Muscle layer of colon (tissue), 2 donors: ENCODE results near the gene HSDL1.
A peak's percentile ranks its signal among the peaks of the same experiment; 100 is the strongest.
"Not testable (repeated sequence)": the region's sequence is repeated elsewhere in the genome, so short reads cannot be mapped to it uniquely, and the experiment has no call there.

Experiments used
- H3K27ac ChIP-seq: one replicate; pipeline ENCODE4 v1.7.0; 2013; ENCODE audit warnings: low read depth, mild to moderate bottlenecking, low read length, moderate library complexity
- H3K27me3 ChIP-seq, 2 donors: one replicate each; pipeline ENCODE4 v1.7.0; 2013; ENCODE audit warnings: low read length in 2 of 2, mild to moderate bottlenecking in 2 of 2; ENCODE audit not compliant: insufficient read depth in 2 of 2, control insufficient read depth in 1 of 2
- H3K36me3 ChIP-seq: one replicate; pipeline ENCODE4 v1.7.0; 2013; ENCODE audit warnings: mild to moderate bottlenecking, low read length; ENCODE audit not compliant: insufficient read depth
- H3K4me1 ChIP-seq: one replicate; pipeline ENCODE4 v1.7.0; 2013; ENCODE audit warnings: mild to moderate bottlenecking, low read length; ENCODE audit not compliant: insufficient read depth
- H3K4me3 ChIP-seq, 2 donors: one replicate each; pipeline ENCODE4 v1.7.0; 2013; ENCODE audit warnings: low read length in 2 of 2, low read depth in 1 of 2, mild to moderate bottlenecking in 1 of 2, moderate library complexity in 1 of 2
- H3K9ac ChIP-seq: one replicate; pipeline ENCODE4 v1.7.0; 2013; ENCODE audit warnings: low read length
- H3K9me3 ChIP-seq: one replicate; pipeline ENCODE4 v1.7.0; 2013; ENCODE audit warnings: mild to moderate bottlenecking, low read length
- donor health status: abdominal sarcoma.
- donor health status: Adenocarcinoma of cecum.

The HSDL1 gene

GRCh38 chr16:84132527-84133285, 12.3 kb downstream of the HSDL1 start:
- Histone ChIP-seq H3K27ac (no peak overlapping the region), H3K9me3 (no peaks in the 10 kb centered on the region), H3K9ac (no peak overlapping the region), H3K36me3 (peaks cover 6% of the 10 kb centered on the region), H3K27me3 (no peaks in the 10 kb centered on the region), H3K4me3 (no peak overlapping the region), H3K4me1 (no peaks in the 10 kb centered on the region)

DNA sequence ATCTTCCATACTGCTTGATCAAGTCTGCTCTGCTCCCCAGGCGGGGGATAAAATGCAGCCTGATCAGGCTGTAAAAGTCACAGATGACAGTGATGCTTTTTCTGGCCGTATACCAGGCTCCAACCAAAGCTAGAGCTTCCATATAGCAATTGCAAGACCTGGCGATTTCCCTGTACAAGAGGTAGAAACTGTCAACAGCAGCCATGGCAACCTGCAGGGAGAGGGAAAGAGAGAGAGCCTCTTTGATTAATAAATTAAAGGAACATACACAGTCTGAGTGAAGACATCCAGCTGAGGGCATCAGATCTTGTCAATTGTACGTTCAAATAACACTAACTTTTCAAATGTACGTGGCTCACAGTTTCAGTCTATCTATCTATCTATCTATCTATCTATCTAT, 13.9 kb downstream of the HSDL1 start:
- no peaks in the 10 kb centered on the region for H3K9me3 ChIP-seq
- no peaks in the 10 kb centered on the region for H3K27me3 ChIP-seq
- no peaks in the 10 kb centered on the region for H3K4me1 ChIP-seq
- H3K9ac ChIP-seq: no peak overlapping the region
- peaks cover 12% of the 10 kb centered on the region for H3K36me3 ChIP-seq
- H3K4me3 ChIP-seq: no peak overlapping the region
- H3K27ac ChIP-seq: no peak overlapping the region

DNA sequence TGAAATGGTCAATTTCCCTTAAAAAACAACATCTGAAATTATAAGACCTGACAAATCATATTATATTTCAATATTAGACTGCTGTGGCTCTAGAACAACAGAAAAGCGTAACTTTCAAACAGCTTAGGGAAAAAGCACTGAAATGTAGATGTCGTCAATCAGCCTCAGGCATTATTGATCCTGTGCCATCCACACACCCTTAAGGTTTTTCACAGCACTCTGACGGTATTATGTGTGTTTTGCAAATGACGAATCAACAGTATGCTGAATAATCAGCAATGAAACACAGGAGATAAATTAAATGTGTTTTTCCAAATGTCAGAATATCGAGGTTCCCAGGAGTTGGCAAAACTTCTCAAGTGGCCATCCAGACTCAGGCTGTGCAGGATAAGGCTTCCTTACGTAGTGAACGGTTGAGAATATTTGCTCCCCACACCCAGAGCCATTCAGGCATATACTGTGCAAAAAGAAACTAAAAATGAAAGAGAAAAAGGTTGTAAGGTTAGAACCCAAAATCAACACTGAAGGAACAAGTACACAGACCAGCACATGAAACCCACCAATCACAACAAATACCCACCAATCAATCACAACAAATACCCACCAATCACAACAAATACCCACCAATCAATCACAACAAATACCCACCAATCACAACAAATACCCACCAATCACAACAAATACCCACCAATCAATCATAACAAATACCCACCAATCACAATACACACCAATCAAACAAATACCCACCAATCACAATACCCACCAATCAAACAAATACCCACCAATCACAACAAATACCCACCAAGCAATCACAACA, 20.5 kb downstream of the HSDL1 start:
- peaks cover 28% of the 10 kb centered on the region for H3K36me3 ChIP-seq
- H3K9ac ChIP-seq: no peak overlapping the region
- H3K9me3 ChIP-seq: no peaks in the 10 kb centered on the region
- no peaks in the 10 kb centered on the region for H3K27me3 ChIP-seq
- no peaks in the 10 kb centered on the region for H3K4me1 ChIP-seq
- no peak overlapping the region for H3K4me3 ChIP-seq
- no peak overlapping the region for H3K27ac ChIP-seq

DNA sequence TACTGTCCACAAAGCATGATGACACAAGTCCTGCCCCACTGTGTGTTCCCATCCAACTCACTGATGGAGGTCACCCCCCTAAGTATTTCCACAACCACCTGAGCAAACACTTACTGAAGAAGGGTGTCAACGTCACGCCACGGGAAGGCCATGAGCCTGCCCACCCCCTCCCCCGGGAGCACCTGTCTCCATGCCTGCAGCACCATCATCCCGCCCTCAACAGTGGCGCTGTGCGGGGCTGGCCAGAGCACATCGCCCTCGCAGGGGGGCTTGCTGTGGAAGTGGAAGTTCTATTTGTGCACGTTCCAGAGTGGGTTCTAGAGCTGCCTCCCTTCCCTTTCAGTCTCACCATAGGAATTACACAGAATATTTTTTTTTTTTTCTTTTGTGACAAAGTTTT, 24.0 kb downstream of the HSDL1 start:
- Histone ChIP-seq H3K27me3 (no peaks in the 10 kb centered on the region), H3K27ac (no peak overlapping the region), H3K4me3 (no peak overlapping the region), H3K9me3 (no peaks in the 10 kb centered on the region), H3K4me1 (peaks cover 6% of the 10 kb centered on the region), H3K9ac (no peak overlapping the region), H3K36me3 (peaks cover 19% of the 10 kb centered on the region)

GRCh38 chr16:84120023-84120422, 25.0 kb downstream of the HSDL1 start:
- Histone ChIP-seq H3K4me3 (no peak overlapping the region), H3K36me3 (peaks cover 18% of the 10 kb centered on the region), H3K27ac (no peak overlapping the region), H3K9ac (no peak overlapping the region), H3K9me3 (no peaks in the 10 kb centered on the region), H3K4me1 (peaks cover 15% of the 10 kb centered on the region), H3K27me3 (no peaks in the 10 kb centered on the region)

- no peak overlapping the region for H3K9ac ChIP-seq
- H3K27me3 ChIP-seq: no peaks in the 10 kb centered on the region
- no peaks in the 10 kb centered on the region for H3K9me3 ChIP-seq
- no peak overlapping the region for H3K27ac ChIP-seq
- H3K4me3 ChIP-seq: no peak overlapping the region
- peaks cover 16% of the 10 kb centered on the region for H3K4me1 ChIP-seq
- peaks cover 14% of the 10 kb centered on the region for H3K36me3 ChIP-seq
These were observed 25.6 kb downstream of the HSDL1 start for GRCh38 chr16:84119368-84119767.

DNA sequence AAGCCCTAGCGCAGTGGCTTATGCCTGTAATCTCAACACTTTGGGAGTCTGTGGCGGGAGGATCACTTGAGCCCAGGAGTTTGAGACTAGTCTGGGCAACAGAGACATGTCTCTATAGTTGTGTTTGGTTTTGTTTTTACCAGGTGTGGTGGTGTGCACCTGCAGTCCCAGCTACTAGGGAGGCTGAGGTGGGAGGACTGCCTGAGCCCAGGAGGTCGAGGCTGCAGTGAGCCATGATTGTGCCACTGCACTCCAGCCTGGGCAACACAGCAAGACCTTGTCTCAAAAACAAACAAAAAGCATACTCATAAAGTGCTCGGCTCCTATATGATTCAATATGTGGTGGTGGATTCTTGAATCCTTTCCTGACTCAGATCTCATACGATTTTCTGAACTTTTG, 26.7 kb downstream of the HSDL1 start:
- H3K4me1 ChIP-seq: peaks cover 16% of the 10 kb centered on the region
- not testable (repeated sequence) for H3K36me3 ChIP-seq, H3K4me3 ChIP-seq, H3K27me3 ChIP-seq, H3K9ac ChIP-seq, H3K27ac ChIP-seq, H3K9me3 ChIP-seq

DNA sequence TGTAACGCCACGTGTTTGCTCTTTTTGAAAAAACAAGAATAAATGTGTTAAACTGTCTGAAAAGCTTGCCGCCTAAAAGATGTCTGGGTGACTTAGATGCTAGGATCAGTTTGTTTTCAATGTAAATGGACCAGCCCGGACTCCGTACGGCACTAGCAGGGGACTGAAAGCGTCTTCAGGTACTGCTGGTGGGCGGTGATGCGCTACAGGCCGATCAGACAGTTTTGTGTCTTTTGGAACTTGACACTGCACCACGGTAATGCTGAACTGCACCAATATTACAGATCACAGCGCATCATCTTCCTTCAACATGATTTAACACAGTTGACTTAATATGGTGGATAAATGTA, 27.5 kb downstream of the HSDL1 start:
- H3K4me1 ChIP-seq: peaks cover 16% of the 10 kb centered on the region
- H3K9me3 ChIP-seq: no peaks in the 10 kb centered on the region
- no peaks in the 10 kb centered on the region for H3K27me3 ChIP-seq
- peak overlapping the region; percentile 80 for H3K9ac ChIP-seq
- peak overlapping the region; percentile 90 for H3K27ac ChIP-seq
- peak overlapping the region; percentile 94 to 95 for H3K4me3 ChIP-seq
- no peaks in the 10 kb centered on the region for H3K36me3 ChIP-seq

DNA sequence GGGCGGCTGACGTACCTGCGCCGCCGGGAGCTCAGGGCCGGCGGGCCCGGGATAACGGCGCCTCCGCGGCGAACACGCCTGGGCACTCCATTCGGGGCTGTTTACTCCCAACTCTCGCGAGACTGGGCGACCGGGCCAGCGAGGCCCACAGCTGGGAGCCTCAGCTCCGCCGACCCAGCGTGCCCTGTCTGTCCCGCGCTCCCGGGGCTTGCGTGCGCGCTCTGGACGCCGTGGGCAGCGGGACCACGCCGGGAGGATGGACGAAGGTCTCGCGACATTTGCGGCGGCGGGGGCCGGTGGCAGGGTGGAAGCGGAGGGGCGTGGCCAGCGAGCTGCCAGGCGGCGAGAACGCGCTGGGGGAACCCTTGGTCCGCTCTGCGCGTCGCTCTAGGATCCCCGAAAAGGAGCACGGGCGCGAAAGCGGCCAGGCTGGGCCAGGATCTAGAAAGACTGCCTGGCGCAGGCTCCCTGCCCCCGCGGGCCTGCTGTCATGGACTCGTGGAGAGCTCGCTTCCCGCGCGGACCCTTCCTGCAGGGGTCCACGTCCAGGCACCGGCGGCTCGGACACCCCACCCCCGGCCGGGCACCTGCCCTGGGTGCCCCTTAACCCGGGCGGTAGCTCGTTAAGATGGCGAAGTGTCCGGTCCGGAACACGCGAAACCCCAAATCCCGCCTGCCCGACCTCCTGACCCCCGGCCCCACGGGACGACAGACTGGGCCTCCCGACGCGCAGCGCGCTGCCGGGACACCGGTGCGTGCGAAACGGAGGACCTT, 28.1 kb downstream of the HSDL1 start, which contains the start of gene MBTPS1:
MBTPS1 (minus strand) TSS at position 223 of the 774 bp plus-strand sequence. CDS start 15,159 bp downstream, outside the sequence.
- Histone ChIP-seq H3K4me3 (peak within 1 kb of the TSS; percentile 94 to 95), H3K9me3 (no peaks in the 10 kb centered on the region), H3K27me3 (no peaks in the 10 kb centered on the region), H3K9ac (peak within 1 kb of the TSS; percentile 80), H3K4me1 (peaks cover 16% of the 10 kb centered on the region), H3K27ac (peak within 1 kb of the TSS; percentile 90), H3K36me3 (no peaks in the 10 kb centered on the region)

- peaks cover 16% of the 10 kb centered on the region for H3K4me1 ChIP-seq
- H3K4me3 ChIP-seq: peak overlapping the region; percentile 94 to 95
- H3K27ac ChIP-seq: peak overlapping the region; percentile 90
- H3K9ac ChIP-seq: peak overlapping the region; percentile 78
- H3K36me3 ChIP-seq: no peaks in the 10 kb centered on the region
- H3K27me3 ChIP-seq: no peaks in the 10 kb centered on the region
- no peaks in the 10 kb centered on the region for H3K9me3 ChIP-seq
These were observed 28.9 kb downstream of the HSDL1 start for GRCh38 chr16:84115919-84116719.

DNA sequence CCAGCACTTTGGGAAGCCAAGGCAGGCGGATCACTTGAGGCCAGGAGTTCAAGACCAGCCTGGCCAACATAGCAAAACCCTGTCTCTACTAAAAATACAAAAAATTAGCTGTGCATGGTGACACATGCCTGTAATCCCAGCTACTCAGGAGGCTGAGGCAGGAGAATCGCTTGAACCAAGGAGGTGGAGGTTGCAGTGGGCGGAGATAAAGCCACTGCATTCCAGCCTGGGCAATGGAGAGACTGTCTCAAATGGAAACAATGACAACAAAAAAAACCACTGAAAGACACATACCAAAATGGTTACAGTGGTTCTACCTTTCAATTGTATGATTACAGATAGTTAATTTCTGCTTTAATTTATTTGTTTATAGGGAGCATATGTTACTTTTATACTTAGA, 33.0 kb downstream of the HSDL1 start:
- H3K36me3 ChIP-seq, H3K27ac ChIP-seq, H3K27me3 ChIP-seq, H3K4me3 ChIP-seq, H3K9me3 ChIP-seq, H3K9ac ChIP-seq: not testable (repeated sequence)
- H3K4me1 ChIP-seq: peaks cover 15% of the 10 kb centered on the region
